A549 (cell line): ENCODE results near the gene CD99L2. TPM values are rescaled to one million over a fixed set of nuclear protein-coding genes. Genes with fewer than 3 reads are reported as not detected.
A peak's percentile ranks its signal among the peaks of the same experiment; 100 is the strongest.

Source experiments
- ATAC-seq, 2 experiments: fragments of 200-7000 bp in 1 of 2; fragments of >200 bp in 1 of 2; cut with Nextera tagmentation in 1 of 2; cut with Tn5 transposase in 1 of 2; 3 replicates each; pipeline versions ENCODE4 v1.8.0 to v1.9.1; 2018 to 2020; ENCODE audit warnings: mild to moderate bottlenecking in 1 of 2, moderate library complexity in 1 of 2
- CTCF ChIA-PET: fragments of 300-600 bp; sonication (Branson Sonifier 250); formaldehyde crosslinking; extraction: SDS; loops from one replicate; lab custom pipeline; 2021; ENCODE audit warnings: antibody characterized with exemption, inconsistent platforms; lab: Yijun Ruan, JAX
- POLR2A ChIA-PET: fragments of 350-600 bp; formaldehyde crosslinking; extraction: SDS; loops from one replicate; lab custom pipeline; 2021; ENCODE audit warnings: antibody characterized with exemption, inconsistent platforms; lab: Yijun Ruan, JAX
- DNase-seq, 2 experiments: peaks; one replicate each; pipeline versions ENCODE4 v3.0.0 to v3.0.0-alpha.2; 2011 to 2016; ENCODE audit warnings: low read depth in 1 of 2, low spot score in 1 of 2
- FAIRE-seq: peaks from 2 replicates; lab custom pipeline; 2011; peaks lifted over from hg19 to GRCh38; lab: Jason Lieb, UNC
- H3K27ac ChIP-seq, 2 experiments: fragments of >200 bp; sonication (Bioruptor Twin); formaldehyde crosslinking; 3 replicates each; pipeline ENCODE4 v1.5.1; 2016 to 2017
- H3K4me1 ChIP-seq: fragments of >200 bp; sonication (Bioruptor Twin); formaldehyde crosslinking; 3 replicates; pipeline ENCODE4 v1.6.1; 2016
- H3K4me2 ChIP-seq: fragments of >200 bp; sonication (Bioruptor Twin); formaldehyde crosslinking; 3 replicates; pipeline ENCODE4 v1.6.1; 2016
- H3K4me3 ChIP-seq: fragments of >200 bp; sonication (Bioruptor Twin); formaldehyde crosslinking; 3 replicates; pipeline ENCODE4 v1.5.1; 2016
- H3K9me3 ChIP-seq: fragments of >200 bp; sonication (Bioruptor Twin); formaldehyde crosslinking; 3 replicates; pipeline ENCODE4 v1.6.1; 2016
- BHLHE40 ChIP-seq: IDR thresholded peaks from 2 replicates; pipeline ENCODE4 v1.6.1; 2012; ENCODE audit warnings: low read depth, low read length, inconsistent platforms
- CHD2 ChIP-seq: fragments of 150-350 bp; IDR thresholded peaks from 2 replicates; pipeline ENCODE4 v1.6.1; 2014; ENCODE audit warnings: low read length; ENCODE audit not compliant: partially characterized antibody
- CHD4 ChIP-seq: fragments of 200-600 bp; sonication (generic); IDR thresholded peaks from 2 replicates; pipeline ENCODE4 v1.6.1; 2016; ENCODE audit warnings: antibody characterized with exemption, mild to moderate bottlenecking, borderline replicate concordance
- EHMT2 ChIP-seq: fragments of 200-600 bp; sonication (generic); IDR thresholded peaks from 2 replicates; pipeline ENCODE4 v1.6.1; 2016; ENCODE audit warnings: antibody characterized with exemption, low read depth, mild to moderate bottlenecking, moderate library complexity
- ESRRA ChIP-seq: fragments of 150-350 bp; IDR thresholded peaks from 2 replicates; pipeline ENCODE4 v1.6.1; 2014; ENCODE audit warnings: mild to moderate bottlenecking, low read length, borderline replicate concordance
- FOSL2 ChIP-seq, 2 experiments: fragments of 450-650 bp in 1 of 2; fragments of >200 bp in 1 of 2; sonication (Bioruptor Twin) in 1 of 2; formaldehyde crosslinking; IDR thresholded peaks; 2 replicates each; pipeline versions ENCODE4 v1.5.0 to v1.6.1; 2016 to 2020; ENCODE audit warnings: mild to moderate bottlenecking in 1 of 2, moderate library complexity in 1 of 2
- GATA3 ChIP-seq: IDR thresholded peaks from 2 replicates; pipeline ENCODE4 v1.6.1; 2012; ENCODE audit warnings: borderline replicate concordance
- HOXB13 ChIP-seq: fragments of 250-450 bp; sonication (Bioruptor Pico); IDR thresholded peaks from 2 replicates; pipeline ENCODE4 v1.5.0; 2020; ENCODE audit warnings: low read depth, mild to moderate bottlenecking, moderate library complexity
- MAFK ChIP-seq: fragments of 450-650 bp; IDR thresholded peaks from 2 replicates; pipeline ENCODE4 v1.6.1; 2014; ENCODE audit not compliant: partially characterized antibody
- POLR2AphosphoS2 ChIP-seq: conservative IDR thresholded peaks from 2 replicates; pipeline ENCODE4 v1.6.1; 2012; ENCODE audit warnings: low read length, improper control_type of control experiment, inconsistent platforms
- RFX5 ChIP-seq: fragments of 450-650 bp; IDR thresholded peaks from 2 replicates; pipeline ENCODE4 v1.7.1; 2014; ENCODE audit warnings: antibody characterized with exemption, mild to moderate bottlenecking, moderate library complexity
- SMC3 ChIP-seq: fragments of >200 bp; sonication (Bioruptor Twin); formaldehyde crosslinking; IDR thresholded peaks from 3 replicates; pipeline ENCODE4 v1.6.1; 2018; ENCODE audit warnings: inconsistent platforms
- ZC3H11A ChIP-seq: fragments of 450-650 bp; IDR thresholded peaks from 2 replicates; pipeline ENCODE4 v1.6.1; 2014; ENCODE audit warnings: antibody characterized with exemption, mild to moderate bottlenecking
- WGBS: methylation state at CpG from one replicate; pipeline ENCODE4 v1.1.6; 2017; ENCODE audit errors: missing lambda C conversion rate; 5-methylcytosine and 5-hydroxymethylcytosine counted together
- polyA plus RNA-seq, 4 experiments: library from polyadenylated mRNA; depleted of rRNA in 3 of 4; stranded (reverse); fragments of >200 nt; fragmentation: RNase III in 1 of 4; extraction: RNeasy Plus Mini Kit Qiagen cat#74134 plus additional on column Dnase treatment in 1 of 4; gene quantifications; 2 replicates in 3 of 4; 3 replicates in 1 of 4; pipeline ENCODE4 v1.2.3, GENCODE V29; 2011 to 2017
- TF ChIP-seq, protein P1 (sequence below): fragments of 250-450 bp; sonication (Bioruptor Pico); IDR thresholded peaks from 2 replicates; pipeline ENCODE4 v1.5.0; 2021; ENCODE audit warnings: mild to moderate bottlenecking, moderate library complexity, borderline replicate concordance
- TF ChIP-seq, protein P2 (sequence below): fragments of 200-600 bp; sonication (generic); IDR thresholded peaks from 2 replicates; pipeline ENCODE4 v1.6.1; 2016; ENCODE audit warnings: antibody characterized with exemption, mild to moderate bottlenecking, moderate library complexity
- TF ChIP-seq, protein P3 (sequence below): IDR thresholded peaks from 2 replicates; pipeline ENCODE4 v1.6.1; 2012; ENCODE audit warnings: low read depth, borderline replicate concordance
- TF ChIP-seq, protein P4 (sequence below): fragments of 250-450 bp; sonication (Bioruptor Pico); IDR thresholded peaks from 2 replicates; pipeline ENCODE4 v1.5.0; 2020; ENCODE audit warnings: low read depth, mild to moderate bottlenecking, moderate library complexity
- TF ChIP-seq, protein P5 (sequence below): IDR thresholded peaks from 2 replicates; pipeline ENCODE4 v1.6.1; 2012
- TF ChIP-seq, protein P6 (sequence below): fragments of 450-650 bp; IDR thresholded peaks from 2 replicates; pipeline ENCODE4 v1.6.1; 2014; ENCODE audit warnings: antibody characterized with exemption
- TF ChIP-seq, protein P7 (sequence below): IDR thresholded peaks from 2 replicates; pipeline ENCODE4 v1.6.1; 2012

Gene CD99L2
- polyA plus RNA-seq, 2 of the 4 experiments (the other 2 are of a cell fraction): 50.5 to 66.5 TPM

DNA sequence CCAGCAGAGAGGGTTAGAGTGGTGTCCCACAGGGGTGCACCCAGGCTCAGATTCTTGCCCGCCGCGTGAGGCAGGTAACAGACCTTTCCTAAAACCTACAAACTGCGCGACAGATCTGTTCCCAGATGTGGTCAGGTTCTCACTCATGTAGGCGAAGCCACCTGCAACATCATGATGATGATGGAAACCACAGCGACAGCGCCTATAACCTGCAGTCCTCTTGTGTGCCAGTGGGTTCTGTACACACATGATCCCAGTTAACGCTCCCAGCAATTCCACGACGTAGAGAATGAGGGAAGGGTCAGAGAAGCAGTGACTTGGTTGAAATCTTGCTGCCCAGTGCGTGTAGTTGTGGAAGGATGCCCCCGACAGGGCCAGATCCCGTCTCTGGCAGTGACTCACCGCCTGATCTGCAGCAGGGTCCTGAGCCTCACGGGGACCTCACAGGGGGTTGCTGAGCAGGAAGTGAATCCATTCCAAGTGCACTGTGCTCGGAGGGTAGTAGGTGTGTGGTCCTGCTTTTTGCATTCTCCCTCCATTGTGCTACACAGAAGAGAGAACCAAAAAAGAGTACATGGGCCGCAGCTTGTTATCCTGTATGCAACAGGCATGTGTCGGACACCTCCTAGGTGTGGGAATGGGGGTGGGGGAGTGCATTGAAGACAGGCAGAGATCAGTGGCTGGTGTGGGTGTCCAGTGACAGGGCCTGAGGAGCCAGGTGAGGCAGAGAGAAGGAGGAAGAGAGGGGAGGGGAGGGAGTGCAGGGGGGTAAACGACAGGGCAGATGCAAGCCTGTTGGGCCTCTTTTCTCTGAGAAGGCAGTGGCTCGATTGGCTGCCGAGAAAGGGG, 138.7 kb downstream of the CD99L2 start:
- H3K4me3 ChIP-seq: no peak overlapping the region
- H3K27ac ChIP-seq: no peak overlapping the region
- ChIA-PET CTCF (no interaction called here), POLR2A (no interaction called here)
- ATAC-seq (no peak), FAIRE-seq (no peak), DNase-seq (no peak)
- no peak overlapping the region for H3K4me2 ChIP-seq
- no peaks in the 10 kb centered on the region for H3K4me1 ChIP-seq
- TF ChIP-seq MAFK: peak; percentile 7
- TF ChIP-seq FOSL2 (IDR thresholded peaks at IDR 0.05): no peak
- TF ChIP-seq FOSL2 (CRISPR knock-in tag; IDR thresholded peaks at IDR 0.05): no peak
- TF ChIP-seq, all 56 proteins: peak for 1
- 92% methylated on average over 16 of the region's 22 CpGs for WGBS
- H3K9me3 ChIP-seq: no peaks in the 10 kb centered on the region

DNA sequence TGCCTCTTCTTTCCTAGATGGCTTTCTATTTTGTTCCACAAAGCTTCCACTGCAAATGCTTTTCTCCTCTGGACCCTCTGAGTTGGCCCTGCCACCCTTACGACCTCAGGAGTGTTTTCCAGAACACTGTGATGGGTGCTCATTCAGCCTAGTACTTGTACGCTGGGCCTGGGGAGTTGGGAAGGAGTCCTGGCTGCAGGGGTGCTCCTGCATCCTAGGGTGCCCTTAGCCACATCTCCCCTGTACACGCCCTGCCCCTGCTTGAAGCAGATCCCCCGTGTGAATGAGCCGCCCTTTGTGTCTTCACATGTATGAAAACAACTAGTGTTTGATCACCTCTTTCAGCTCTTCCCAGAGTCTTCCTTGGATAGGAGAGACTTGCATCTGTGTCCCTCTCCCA, 141.1 kb downstream of the CD99L2 start:
- no peak overlapping the region for H3K4me3 ChIP-seq
- no peak overlapping the region for H3K27ac ChIP-seq
- no peak overlapping the region for H3K4me2 ChIP-seq
- FAIRE-seq (no peak), ATAC-seq (no peak), DNase-seq (no peak)
- no peaks in the 10 kb centered on the region for H3K9me3 ChIP-seq
- ChIA-PET POLR2A (no interaction called here), CTCF (interaction anchor here (3.2 kb wide), 1 partner anchor 15 kb away, joined by 13 read pairs; no protein-coding TSS in a partner anchor)
- H3K4me1 ChIP-seq: no peaks in the 10 kb centered on the region
- TF ChIP-seq, protein P1, sequence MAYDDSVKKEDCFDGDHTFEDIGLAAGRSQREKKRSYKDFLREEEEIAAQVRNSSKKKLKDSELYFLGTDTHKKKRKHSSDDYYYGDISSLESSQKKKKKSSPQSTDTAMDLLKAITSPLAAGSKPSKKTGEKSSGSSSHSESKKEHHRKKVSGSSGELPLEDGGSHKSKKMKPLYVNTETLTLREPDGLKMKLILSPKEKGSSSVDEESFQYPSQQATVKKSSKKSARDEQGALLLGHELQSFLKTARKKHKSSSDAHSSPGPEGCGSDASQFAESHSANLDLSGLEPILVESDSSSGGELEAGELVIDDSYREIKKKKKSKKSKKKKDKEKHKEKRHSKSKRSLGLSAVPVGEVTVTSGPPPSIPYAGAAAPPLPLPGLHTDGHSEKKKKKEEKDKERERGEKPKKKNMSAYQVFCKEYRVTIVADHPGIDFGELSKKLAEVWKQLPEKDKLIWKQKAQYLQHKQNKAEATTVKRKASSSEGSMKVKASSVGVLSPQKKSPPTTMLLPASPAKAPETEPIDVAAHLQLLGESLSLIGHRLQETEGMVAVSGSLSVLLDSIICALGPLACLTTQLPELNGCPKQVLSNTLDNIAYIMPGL (CRISPR knock-in tag): no peak
- TF ChIP-seq POLR2AphosphoS2 (no peak), BHLHE40 (no peak)
- TF ChIP-seq, protein P2, sequence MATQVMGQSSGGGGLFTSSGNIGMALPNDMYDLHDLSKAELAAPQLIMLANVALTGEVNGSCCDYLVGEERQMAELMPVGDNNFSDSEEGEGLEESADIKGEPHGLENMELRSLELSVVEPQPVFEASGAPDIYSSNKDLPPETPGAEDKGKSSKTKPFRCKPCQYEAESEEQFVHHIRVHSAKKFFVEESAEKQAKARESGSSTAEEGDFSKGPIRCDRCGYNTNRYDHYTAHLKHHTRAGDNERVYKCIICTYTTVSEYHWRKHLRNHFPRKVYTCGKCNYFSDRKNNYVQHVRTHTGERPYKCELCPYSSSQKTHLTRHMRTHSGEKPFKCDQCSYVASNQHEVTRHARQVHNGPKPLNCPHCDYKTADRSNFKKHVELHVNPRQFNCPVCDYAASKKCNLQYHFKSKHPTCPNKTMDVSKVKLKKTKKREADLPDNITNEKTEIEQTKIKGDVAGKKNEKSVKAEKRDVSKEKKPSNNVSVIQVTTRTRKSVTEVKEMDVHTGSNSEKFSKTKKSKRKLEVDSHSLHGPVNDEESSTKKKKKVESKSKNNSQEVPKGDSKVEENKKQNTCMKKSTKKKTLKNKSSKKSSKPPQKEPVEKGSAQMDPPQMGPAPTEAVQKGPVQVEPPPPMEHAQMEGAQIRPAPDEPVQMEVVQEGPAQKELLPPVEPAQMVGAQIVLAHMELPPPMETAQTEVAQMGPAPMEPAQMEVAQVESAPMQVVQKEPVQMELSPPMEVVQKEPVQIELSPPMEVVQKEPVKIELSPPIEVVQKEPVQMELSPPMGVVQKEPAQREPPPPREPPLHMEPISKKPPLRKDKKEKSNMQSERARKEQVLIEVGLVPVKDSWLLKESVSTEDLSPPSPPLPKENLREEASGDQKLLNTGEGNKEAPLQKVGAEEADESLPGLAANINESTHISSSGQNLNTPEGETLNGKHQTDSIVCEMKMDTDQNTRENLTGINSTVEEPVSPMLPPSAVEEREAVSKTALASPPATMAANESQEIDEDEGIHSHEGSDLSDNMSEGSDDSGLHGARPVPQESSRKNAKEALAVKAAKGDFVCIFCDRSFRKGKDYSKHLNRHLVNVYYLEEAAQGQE: no peak
- TF ChIP-seq, all 56 proteins: peak for 0
- 96% methylated on average over 5 of the region's 5 CpGs for WGBS

DNA sequence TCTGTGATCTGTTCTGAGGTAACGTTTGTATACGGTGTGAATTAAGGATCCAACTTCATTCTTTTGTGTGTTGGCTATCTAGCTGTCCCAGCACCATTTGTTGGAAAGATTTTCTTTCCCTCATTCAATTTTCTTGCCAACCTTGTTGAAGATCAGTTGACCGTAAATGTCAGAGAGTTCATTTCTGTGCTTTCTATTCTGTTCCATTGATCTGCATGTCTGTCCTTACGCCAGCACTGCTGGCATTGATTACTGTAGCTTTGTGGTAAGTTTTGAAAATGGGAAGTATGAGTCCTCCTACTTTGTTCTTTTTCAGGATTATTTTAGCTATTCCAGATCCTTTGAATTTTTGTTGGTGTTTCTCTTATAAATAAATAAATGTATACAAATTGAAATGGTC, 144.5 kb downstream of the CD99L2 start:
- no peak overlapping the region for H3K4me3 ChIP-seq
- H3K9me3 ChIP-seq: no peaks in the 10 kb centered on the region
- no peak for TF ChIP-seq RFX5
- TF ChIP-seq EHMT2: no peak
- TF ChIP-seq, protein P3, sequence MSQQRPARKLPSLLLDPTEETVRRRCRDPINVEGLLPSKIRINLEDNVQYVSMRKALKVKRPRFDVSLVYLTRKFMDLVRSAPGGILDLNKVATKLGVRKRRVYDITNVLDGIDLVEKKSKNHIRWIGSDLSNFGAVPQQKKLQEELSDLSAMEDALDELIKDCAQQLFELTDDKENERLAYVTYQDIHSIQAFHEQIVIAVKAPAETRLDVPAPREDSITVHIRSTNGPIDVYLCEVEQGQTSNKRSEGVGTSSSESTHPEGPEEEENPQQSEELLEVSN: no peak
- no peak for TF ChIP-seq CHD4
- TF ChIP-seq, protein P4, sequence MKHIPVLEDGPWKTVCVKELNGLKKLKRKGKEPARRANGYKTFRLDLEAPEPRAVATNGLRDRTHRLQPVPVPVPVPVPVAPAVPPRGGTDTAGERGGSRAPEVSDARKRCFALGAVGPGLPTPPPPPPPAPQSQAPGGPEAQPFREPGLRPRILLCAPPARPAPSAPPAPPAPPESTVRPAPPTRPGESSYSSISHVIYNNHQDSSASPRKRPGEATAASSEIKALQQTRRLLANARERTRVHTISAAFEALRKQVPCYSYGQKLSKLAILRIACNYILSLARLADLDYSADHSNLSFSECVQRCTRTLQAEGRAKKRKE (CRISPR knock-in tag): no peak
- TF ChIP-seq GATA3: no peak
- no peak for TF ChIP-seq HOXB13 (CRISPR knock-in tag)
- no peak for TF ChIP-seq ZC3H11A
- TF ChIP-seq, protein P5, sequence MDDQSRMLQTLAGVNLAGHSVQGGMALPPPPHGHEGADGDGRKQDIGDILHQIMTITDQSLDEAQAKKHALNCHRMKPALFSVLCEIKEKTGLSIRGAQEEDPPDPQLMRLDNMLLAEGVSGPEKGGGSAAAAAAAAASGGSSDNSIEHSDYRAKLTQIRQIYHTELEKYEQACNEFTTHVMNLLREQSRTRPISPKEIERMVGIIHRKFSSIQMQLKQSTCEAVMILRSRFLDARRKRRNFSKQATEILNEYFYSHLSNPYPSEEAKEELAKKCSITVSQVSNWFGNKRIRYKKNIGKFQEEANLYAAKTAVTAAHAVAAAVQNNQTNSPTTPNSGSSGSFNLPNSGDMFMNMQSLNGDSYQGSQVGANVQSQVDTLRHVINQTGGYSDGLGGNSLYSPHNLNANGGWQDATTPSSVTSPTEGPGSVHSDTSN: no peak
- no peak for TF ChIP-seq BHLHE40
- TF ChIP-seq MAFK: no peak
- TF ChIP-seq, protein P6, sequence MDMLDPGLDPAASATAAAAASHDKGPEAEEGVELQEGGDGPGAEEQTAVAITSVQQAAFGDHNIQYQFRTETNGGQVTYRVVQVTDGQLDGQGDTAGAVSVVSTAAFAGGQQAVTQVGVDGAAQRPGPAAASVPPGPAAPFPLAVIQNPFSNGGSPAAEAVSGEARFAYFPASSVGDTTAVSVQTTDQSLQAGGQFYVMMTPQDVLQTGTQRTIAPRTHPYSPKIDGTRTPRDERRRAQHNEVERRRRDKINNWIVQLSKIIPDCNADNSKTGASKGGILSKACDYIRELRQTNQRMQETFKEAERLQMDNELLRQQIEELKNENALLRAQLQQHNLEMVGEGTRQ: no peak
- TF ChIP-seq, protein P7, sequence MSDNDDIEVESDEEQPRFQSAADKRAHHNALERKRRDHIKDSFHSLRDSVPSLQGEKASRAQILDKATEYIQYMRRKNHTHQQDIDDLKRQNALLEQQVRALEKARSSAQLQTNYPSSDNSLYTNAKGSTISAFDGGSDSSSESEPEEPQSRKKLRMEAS: no peak
- no peak for TF ChIP-seq ESRRA
- no peak for TF ChIP-seq CHD2
- no peak for TF ChIP-seq SMC3
- 93% methylated on average over 4 of the region's 4 CpGs for WGBS
- DNase-seq (no peak), ATAC-seq (no peak), FAIRE-seq (peak; percentile 85)
- H3K4me1 ChIP-seq: no peaks in the 10 kb centered on the region
- ChIA-PET CTCF (interaction anchor here (2.0 kb wide), 1 partner anchor 18 kb away, joined by 8 read pairs; no protein-coding TSS in a partner anchor), POLR2A (no interaction called here)
- no peak overlapping the region for H3K27ac ChIP-seq
- H3K4me2 ChIP-seq: no peak overlapping the region
